Breast epithelium (tissue), 4 donors: ENCODE measurements around the gene SYNJ2. TPM values are rescaled to one million over a fixed set of nuclear protein-coding genes. Genes with fewer than 3 reads are reported as not detected.

Experiments
- DNase-seq, 2 donors: peaks; one replicate each; pipeline ENCODE4 v3.0.0-alpha.2; 2019; ENCODE audit warnings: low spot score in 2 of 2
- H3K27ac ChIP-seq, 2 donors: fragments of 200-600 bp; sonication (generic) in 1 of 2; one replicate each; pipeline ENCODE4 v1.5.1; 2016 to 2019; ENCODE audit warnings: mild to moderate bottlenecking in 1 of 2
- H3K27me3 ChIP-seq, 2 donors: fragments of 200-600 bp; sonication (generic) in 1 of 2; one replicate each; pipeline versions ENCODE4 v1.5.1 to v1.6.0; 2017 to 2019; ENCODE audit warnings: control low read depth in 1 of 2, mild to moderate bottlenecking in 1 of 2
- H3K36me3 ChIP-seq: fragments of 200-600 bp; one replicate; pipeline ENCODE4 v1.5.1; 2019
- H3K4me1 ChIP-seq, 2 donors: fragments of 200-600 bp; sonication (generic); one replicate each; pipeline ENCODE4 v1.5.1; 2016 to 2019; ENCODE audit warnings: control low read depth in 1 of 2
- H3K4me3 ChIP-seq, 3 donors: fragments of 200-600 bp; sonication (generic); 1 replicate in 2 of 3; 2 replicates in 1 of 3; pipeline ENCODE4 v1.5.1; 2016 to 2019; ENCODE audit warnings: mild to moderate bottlenecking in 3 of 3, moderate library complexity in 2 of 3
- H3K9me3 ChIP-seq, 2 donors: fragments of 200-600 bp; sonication (generic) in 1 of 2; one replicate each; pipeline ENCODE4 v1.5.1; 2016 to 2019; ENCODE audit warnings: control low read depth in 1 of 2
- CTCF ChIP-seq, 3 donors: fragments of 450-650 bp; IDR thresholded peaks; one replicate each; pipeline ENCODE4 v1.5.1; 2016 to 2017; ENCODE audit warnings: antibody characterized with exemption in 3 of 3, mild to moderate bottlenecking in 3 of 3, moderate library complexity in 3 of 3
- POLR2A ChIP-seq: fragments of 450-650 bp; IDR thresholded peaks from one replicate; pipeline ENCODE4 v1.6.1; 2016; ENCODE audit warnings: antibody characterized with exemption, mild to moderate bottlenecking, moderate library complexity
- POLR2AphosphoS5 ChIP-seq, 3 donors: sonication (generic); formaldehyde crosslinking; IDR thresholded peaks; one replicate each; pipeline ENCODE4 v1.6.1; 2017; ENCODE audit warnings: antibody characterized with exemption in 3 of 3
- intact Hi-C: fragments of 100-400 bp; cut with DNase I; formaldehyde crosslinking; loops from one replicate; pipeline ENCODE4 v1.15.1; 2023; ENCODE audit warnings: low total_unique reads
- total RNA-seq, 3 donors: library from RNA; depleted of rRNA; stranded (reverse); fragments of >200 nt; gene quantifications; one replicate each; pipeline ENCODE4 v1.1.0, GENCODE V29; 2016

The SYNJ2 gene
- total RNA-seq, 3 donors from 2014 or later = 3.0 to 20.2 (median 15.7) TPM

- Histone ChIP-seq H3K4me1 (peaks cover 9 to 15% of the 10 kb centered on the region in 2 donors), H3K36me3 (no peaks in the 10 kb centered on the region), H3K27me3 (no peaks in the 10 kb centered on the region), H3K27ac (no peak overlapping the region), H3K9me3 (no peaks in the 10 kb centered on the region), H3K4me3 (no peak overlapping the region)
- intact Hi-C loops = no loop called here
- no peak for TF ChIP-seq CTCF (IDR thresholded peaks at IDR 0.05)
- TF ChIP-seq POLR2A = no peak
- TF ChIP-seq POLR2AphosphoS5 (IDR thresholded peaks at IDR 0.05) = no peak
- DNase-seq = no peak
Observed at GRCh38 chr6:157997893-157998608, 16.4 kb downstream of the SYNJ2 start.

- Histone ChIP-seq H3K36me3 (no peaks in the 10 kb centered on the region), H3K27me3 (no peaks in the 10 kb centered on the region), H3K4me3 (no peak overlapping the region), H3K9me3 (no peaks in the 10 kb centered on the region), H3K4me1 (peaks cover 15 to 19% of the 10 kb centered on the region in 2 donors), H3K27ac (no peak overlapping the region)
- intact Hi-C loops = no loop called here
- no peak for DNase-seq
- TF ChIP-seq POLR2A (no peak), CTCF (IDR thresholded peaks at IDR 0.05) (no peak), POLR2AphosphoS5 (IDR thresholded peaks at IDR 0.05) (no peak)
Observed at GRCh38 chr6:157998707-157999167, 17.1 kb downstream of the SYNJ2 start.

GRCh38 chr6:157999168-158000051, 17.7 kb downstream of the SYNJ2 start:
- H3K4me1 ChIP-seq = peaks cover 21% of the 10 kb centered on the region in 2 donors
- no peak for DNase-seq

GRCh38 chr6:158000530-158001307, 19.1 kb downstream of the SYNJ2 start:
- Histone ChIP-seq H3K4me3 (no peak overlapping the region), H3K4me1 (peaks cover 21 to 22% of the 10 kb centered on the region in 2 donors), H3K36me3 (no peaks in the 10 kb centered on the region), H3K27me3 (no peaks in the 10 kb centered on the region), H3K9me3 (no peaks in the 10 kb centered on the region), H3K27ac (peak overlapping the region; percentile 3 to 68)
- intact Hi-C loops = no loop called here
- no peak for DNase-seq
- TF ChIP-seq POLR2AphosphoS5 (IDR thresholded peaks at IDR 0.05) = no peak
- no peak for TF ChIP-seq CTCF (IDR thresholded peaks at IDR 0.05)
- TF ChIP-seq POLR2A = no peak

More at GRCh38 chr6:157999168-158000051, 17.7 kb downstream of the SYNJ2 start:
- Histone ChIP-seq H3K27me3 (no peaks in the 10 kb centered on the region), H3K9me3 (no peaks in the 10 kb centered on the region), H3K4me3 (no peak overlapping the region), H3K36me3 (no peaks in the 10 kb centered on the region), H3K27ac (no peak overlapping the region)
- no peak for TF ChIP-seq POLR2AphosphoS5 (IDR thresholded peaks at IDR 0.05)
- no peak for TF ChIP-seq CTCF (IDR thresholded peaks at IDR 0.05)
- no peak for TF ChIP-seq POLR2A
- intact Hi-C loops = no loop called here
